NB4 (cell line): ENCODE data around the gene GHDC.
"Not testable (repeated sequence)": the region's sequence is repeated elsewhere in the genome, so short reads cannot be mapped to it uniquely, and the experiment has no call there.

Experiments used
- DNase-seq: peaks from one replicate; pipeline ENCODE4 v3.0.0; 2010; ENCODE audit warnings: low read depth
- H3K4me3 ChIP-seq: one replicate; pipeline ENCODE4 v1.5.1; 2011; ENCODE audit warnings: mild to moderate bottlenecking, low read depth, low read length, moderate library complexity
- MYC ChIP-seq: IDR thresholded peaks from 2 replicates; pipeline ENCODE4 v1.6.1; 2011; ENCODE audit warnings: low read depth, low read length
- POLR2A ChIP-seq: IDR thresholded peaks from 2 replicates; pipeline ENCODE4 v1.6.1; 2011; ENCODE audit warnings: mild to moderate bottlenecking; ENCODE audit not compliant: insufficient read length; ENCODE audit errors: extremely low read depth
- TF ChIP-seq, protein P1 (sequence below): IDR thresholded peaks from 2 replicates; pipeline ENCODE4 v1.6.1; 2011; ENCODE audit warnings: low read depth, low read length
- TF ChIP-seq, protein P2 (sequence below): IDR thresholded peaks from one replicate; pipeline ENCODE4 v1.5.1; 2012; ENCODE audit warnings: low read depth, low read length

The GHDC gene

DNA sequence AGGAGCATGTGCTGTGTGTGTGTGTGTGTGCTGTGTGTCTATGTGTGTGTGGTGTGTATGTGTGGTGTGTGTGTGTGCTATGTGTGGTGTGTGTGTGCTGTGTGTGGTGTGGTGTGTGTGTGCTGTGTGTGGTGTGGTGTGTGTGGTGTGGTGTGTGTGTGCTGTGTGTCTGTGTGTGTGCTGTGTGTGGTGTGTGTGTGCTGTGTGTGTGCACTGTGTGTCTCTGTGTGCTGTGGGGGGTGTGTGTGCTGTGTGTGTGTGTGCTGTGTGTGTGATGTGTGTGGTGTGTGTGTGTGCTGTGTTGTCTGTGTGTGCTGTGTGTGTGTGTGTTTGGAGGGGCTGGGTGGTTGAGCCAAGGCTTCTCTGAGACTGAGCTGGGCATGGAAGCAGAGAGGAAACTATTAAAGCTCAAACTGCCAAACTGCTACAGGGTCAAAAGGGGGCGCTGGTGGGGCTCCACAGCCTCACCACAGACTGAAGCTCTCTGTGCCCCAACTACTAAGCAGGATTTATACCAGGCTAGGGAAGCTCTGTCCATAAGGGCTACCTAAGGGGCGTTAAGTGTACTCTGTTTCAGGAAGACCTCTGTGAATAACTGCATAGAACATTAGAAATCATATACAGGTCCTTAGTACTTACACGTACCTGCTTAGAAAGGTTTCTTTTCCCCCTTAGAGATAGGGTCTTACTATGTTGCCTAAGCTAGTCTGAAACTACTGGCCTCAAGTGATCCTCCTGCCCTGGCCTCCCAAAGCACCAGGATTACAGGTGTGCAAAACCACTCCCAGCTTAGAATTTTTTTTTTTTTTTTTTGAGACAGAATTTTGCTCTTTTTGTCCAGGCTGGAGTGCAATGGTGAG is 27.8 kb upstream of the GHDC start:
- H3K4me3 ChIP-seq, result no peak overlapping the region
- peak; percentile 78 for DNase-seq
- TF ChIP-seq, protein P1, sequence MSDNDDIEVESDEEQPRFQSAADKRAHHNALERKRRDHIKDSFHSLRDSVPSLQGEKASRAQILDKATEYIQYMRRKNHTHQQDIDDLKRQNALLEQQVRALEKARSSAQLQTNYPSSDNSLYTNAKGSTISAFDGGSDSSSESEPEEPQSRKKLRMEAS, result no peak
- TF ChIP-seq, protein P2, sequence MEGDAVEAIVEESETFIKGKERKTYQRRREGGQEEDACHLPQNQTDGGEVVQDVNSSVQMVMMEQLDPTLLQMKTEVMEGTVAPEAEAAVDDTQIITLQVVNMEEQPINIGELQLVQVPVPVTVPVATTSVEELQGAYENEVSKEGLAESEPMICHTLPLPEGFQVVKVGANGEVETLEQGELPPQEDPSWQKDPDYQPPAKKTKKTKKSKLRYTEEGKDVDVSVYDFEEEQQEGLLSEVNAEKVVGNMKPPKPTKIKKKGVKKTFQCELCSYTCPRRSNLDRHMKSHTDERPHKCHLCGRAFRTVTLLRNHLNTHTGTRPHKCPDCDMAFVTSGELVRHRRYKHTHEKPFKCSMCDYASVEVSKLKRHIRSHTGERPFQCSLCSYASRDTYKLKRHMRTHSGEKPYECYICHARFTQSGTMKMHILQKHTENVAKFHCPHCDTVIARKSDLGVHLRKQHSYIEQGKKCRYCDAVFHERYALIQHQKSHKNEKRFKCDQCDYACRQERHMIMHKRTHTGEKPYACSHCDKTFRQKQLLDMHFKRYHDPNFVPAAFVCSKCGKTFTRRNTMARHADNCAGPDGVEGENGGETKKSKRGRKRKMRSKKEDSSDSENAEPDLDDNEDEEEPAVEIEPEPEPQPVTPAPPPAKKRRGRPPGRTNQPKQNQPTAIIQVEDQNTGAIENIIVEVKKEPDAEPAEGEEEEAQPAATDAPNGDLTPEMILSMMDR, result peak; percentile 79
- no peak for TF ChIP-seq POLR2A
- no peak for TF ChIP-seq MYC

DNA sequence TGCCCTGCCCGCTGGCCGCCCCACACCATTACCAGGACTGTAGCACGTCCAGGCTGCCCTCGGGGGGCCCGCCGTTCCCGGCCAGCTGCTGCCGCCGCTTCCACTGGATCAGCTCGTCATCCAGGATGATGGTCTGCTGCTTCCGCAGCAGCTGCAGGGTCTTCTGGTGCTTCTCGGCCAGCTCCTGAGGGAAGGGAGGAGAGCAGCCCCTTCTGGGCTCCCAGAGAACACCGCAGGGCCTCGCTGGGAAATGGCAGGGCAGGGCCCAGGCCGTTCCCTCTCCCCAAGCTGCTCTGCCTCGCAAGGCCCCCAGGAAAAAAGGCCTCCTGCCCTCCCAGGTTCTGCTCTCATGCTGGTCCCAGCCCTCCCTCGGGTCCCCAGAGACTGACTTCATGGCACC is 25.0 kb upstream of the GHDC start:
- not testable (repeated sequence) for H3K4me3 ChIP-seq, DNase-seq

GRCh38 chr17:42214156-42214555 is 19.9 kb upstream of the GHDC start:
- no peak overlapping the region for H3K4me3 ChIP-seq
- TF ChIP-seq MYC (no peak), POLR2A (no peak)
- TF ChIP-seq, protein P1, result no peak
- TF ChIP-seq, protein P2, result no peak
- DNase-seq, result no peak

- no peak for DNase-seq
- TF ChIP-seq MYC (no peak), POLR2A (no peak)
- TF ChIP-seq, protein P1, result no peak
- TF ChIP-seq, protein P2, result no peak
These were observed 18.1 kb upstream of the GHDC start for GRCh38 chr17:42212382-42212781.

GRCh38 chr17:42211921-42212341 is 17.6 kb upstream of the GHDC start:
- not testable (repeated sequence) for DNase-seq, H3K4me3 ChIP-seq

More at GRCh38 chr17:42212382-42212781, 18.1 kb upstream of the GHDC start:
- H3K4me3 ChIP-seq, result no peak overlapping the region

- TF ChIP-seq POLR2A (no peak), MYC (no peak)
- TF ChIP-seq, protein P1, result no peak
- TF ChIP-seq, protein P2, result no peak
- no peak for DNase-seq
- H3K4me3 ChIP-seq, result no peak overlapping the region
These were observed 15.8 kb upstream of the GHDC start for GRCh38 chr17:42210046-42210445.

DNA sequence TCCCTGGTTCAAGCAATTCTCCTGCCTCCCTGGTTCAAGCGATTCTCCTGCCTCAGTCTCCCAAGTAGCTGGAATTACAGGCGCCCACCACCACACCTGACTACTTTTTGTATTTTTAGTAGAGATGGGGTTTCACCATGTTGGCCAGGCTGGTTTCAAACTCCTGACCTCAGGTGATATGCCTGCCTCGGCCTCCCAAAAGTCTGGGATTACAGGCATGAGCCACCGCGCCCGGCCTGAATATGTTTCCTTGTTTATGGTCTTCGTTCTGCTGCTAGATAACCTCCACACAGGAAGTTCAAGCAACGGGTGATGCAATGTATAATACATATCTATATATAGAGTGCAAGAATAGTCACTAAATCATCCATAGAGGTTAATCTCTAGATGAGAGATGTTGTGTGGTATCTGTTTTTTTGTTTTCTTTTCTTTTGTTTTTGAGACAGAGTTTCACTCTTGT is 11.9 kb upstream of the GHDC start:
- not testable (repeated sequence) for H3K4me3 ChIP-seq
- peak; percentile 37 for DNase-seq
